Endothelial cell (in vitro differentiated cells): Measurements from ENCODE around the gene PNPLA5. TPM values are rescaled to one million over a fixed set of nuclear protein-coding genes. Genes with fewer than 3 reads are reported as not detected.

ENCODE experiments used
- DNase-seq: peaks from one replicate; pipeline ENCODE4 v3.0.0; 2021; ENCODE audit warnings: low spot score
- H3K27ac Mint-ChIP-seq: one replicate; pipeline ENCODE4 v1.8.0; 2021; ENCODE audit warnings: mixed read lengths, inconsistent platforms; ENCODE audit not compliant: unreplicated experiment
- H3K27me3 Mint-ChIP-seq: one replicate; pipeline ENCODE4 v1.8.0; 2021; ENCODE audit warnings: mild to moderate bottlenecking, moderate library complexity, mixed read lengths, inconsistent platforms; ENCODE audit not compliant: unreplicated experiment
- H3K36me3 Mint-ChIP-seq: one replicate; pipeline ENCODE4 v1.8.0; 2021; ENCODE audit warnings: mild to moderate bottlenecking, low read depth, mixed read lengths, inconsistent platforms; ENCODE audit not compliant: unreplicated experiment
- H3K4me1 Mint-ChIP-seq: one replicate; pipeline ENCODE4 v1.8.0; 2021; ENCODE audit warnings: mild to moderate bottlenecking, mixed read lengths, inconsistent platforms; ENCODE audit not compliant: unreplicated experiment
- H3K4me3 Mint-ChIP-seq: one replicate; pipeline ENCODE4 v1.8.0; 2021; ENCODE audit warnings: mild to moderate bottlenecking, mixed read lengths, inconsistent platforms; ENCODE audit not compliant: unreplicated experiment
- H3K9me3 Mint-ChIP-seq: one replicate; pipeline ENCODE4 v1.8.0; 2021; ENCODE audit warnings: mixed read lengths, inconsistent platforms; ENCODE audit not compliant: unreplicated experiment
- CTCF ChIP-seq: fragments of 200-600 bp; sonication (generic); IDR thresholded peaks from one replicate; pipeline ENCODE4 v1.5.0; 2021; ENCODE audit warnings: antibody characterized with exemption; ENCODE audit not compliant: unreplicated experiment
- total RNA-seq: library from RNA; stranded (reverse); fragmentation: NEBNext Ultra II Directional; extraction: Animal tissue kit (Norgen Biotek cat#: 25700); gene quantifications from one replicate; pipeline ENCODE4 v1.2.1, GENCODE V29; 2021; ENCODE audit not compliant: unreplicated experiment

The PNPLA5 gene
- total RNA-seq, 1 donor from 2014 or later: not detected

DNA sequence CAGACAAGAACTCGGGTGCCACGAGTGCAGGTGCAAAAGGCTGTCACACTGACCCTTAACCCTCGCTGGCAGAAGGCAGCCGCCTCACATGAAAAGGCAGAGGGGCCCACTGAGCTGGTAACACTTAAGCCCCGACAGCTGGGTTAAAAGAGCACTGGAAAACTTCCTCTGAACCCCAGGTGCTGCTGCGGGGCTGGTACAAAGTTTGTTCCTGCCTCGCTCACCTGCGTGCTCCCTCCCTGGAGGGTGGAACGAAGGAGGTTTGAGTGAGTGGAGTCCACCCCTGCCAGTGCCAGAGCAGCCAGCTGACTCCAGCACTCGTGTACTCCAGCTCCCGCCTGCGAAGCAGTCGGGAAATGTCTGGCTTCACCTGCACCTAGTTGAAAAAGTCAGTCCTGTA lies 42.1 kb downstream of the PNPLA5 start:
- Mint-ChIP-seq H3K36me3 (peaks cover 6% of the 10 kb centered on the region), H3K27ac (no peak overlapping the region), H3K9me3 (no peaks in the 10 kb centered on the region), H3K4me1 (peaks cover 65% of the 10 kb centered on the region), H3K27me3 (peaks cover 16% of the 10 kb centered on the region), H3K4me3 (no peak overlapping the region)
- no peak for TF ChIP-seq CTCF
- no peak for DNase-seq

GRCh38 chr22:43848366-43849171 lies 43.2 kb downstream of the PNPLA5 start:
- Mint-ChIP-seq H3K36me3 (peaks cover 6% of the 10 kb centered on the region), H3K27me3 (peaks cover 13% of the 10 kb centered on the region), H3K4me1 (peaks cover 70% of the 10 kb centered on the region), H3K9me3 (no peaks in the 10 kb centered on the region), H3K4me3 (no peak overlapping the region), H3K27ac (no peak overlapping the region)
- TF ChIP-seq CTCF: no peak
- peak; percentile 50 for DNase-seq

GRCh38 chr22:43847376-43848289 lies 44.2 kb downstream of the PNPLA5 start:
- no peak for DNase-seq
- Mint-ChIP-seq H3K27ac (no peak overlapping the region), H3K4me3 (no peak overlapping the region), H3K4me1 (peaks cover 69% of the 10 kb centered on the region), H3K9me3 (no peaks in the 10 kb centered on the region), H3K36me3 (peaks cover 6% of the 10 kb centered on the region), H3K27me3 (peaks cover 9% of the 10 kb centered on the region)
- TF ChIP-seq CTCF: no peak

- TF ChIP-seq CTCF: no peak
- Mint-ChIP-seq H3K4me3 (no peak overlapping the region), H3K27me3 (peaks cover 9% of the 10 kb centered on the region), H3K36me3 (peaks cover 6% of the 10 kb centered on the region), H3K27ac (peak overlapping the region; percentile 85), H3K4me1 (peaks cover 62% of the 10 kb centered on the region), H3K9me3 (no peaks in the 10 kb centered on the region)
- no peak for DNase-seq
Measured at GRCh38 chr22:43846966-43847365, 44.8 kb downstream of the PNPLA5 start.
